ENCODE results near the gene CHCHD3. TPM values are rescaled to one million over a fixed set of nuclear protein-coding genes. Genes with fewer than 3 reads are reported as not detected.
"Not testable (repeated sequence)": the region's sequence is repeated elsewhere in the genome, so short reads cannot be mapped to it uniquely, and the experiment has no call there.

CHCHD3 gene
- total RNA-seq, 1 donor from 2014 or later = 42.6 TPM

- DNase-seq (ENCODE audit: low spot score) = no peak
Measured at GRCh38 chr7:132904209-132904608, 177.7 kb downstream of the CHCHD3 start.

GRCh38 chr7:132902294-132902693 is 179.6 kb downstream of the CHCHD3 start:
- DNase-seq (ENCODE audit: low spot score) = not testable (repeated sequence)

- no peak for DNase-seq (ENCODE audit: low spot score)
Measured at GRCh38 chr7:132901241-132901640, 180.6 kb downstream of the CHCHD3 start.

GRCh38 chr7:132899833-132900232 is 182.1 kb downstream of the CHCHD3 start:
- no peak for DNase-seq (ENCODE audit: low spot score)

- not testable (repeated sequence) for DNase-seq (ENCODE audit: low spot score)
Measured at GRCh38 chr7:132898641-132899175, 183.2 kb downstream of the CHCHD3 start.

GRCh38 chr7:132897093-132897687 is 184.7 kb downstream of the CHCHD3 start:
- DNase-seq (ENCODE audit: low spot score) = no peak

GRCh38 chr7:132895231-132895630 is 186.7 kb downstream of the CHCHD3 start:
- no peak for DNase-seq (ENCODE audit: low spot score)

- DNase-seq (ENCODE audit: low spot score) = no peak
Measured at GRCh38 chr7:132893560-132893959, 188.3 kb downstream of the CHCHD3 start.

- DNase-seq (ENCODE audit: low spot score) = not testable (repeated sequence)
Measured at GRCh38 chr7:132892744-132893143, 189.1 kb downstream of the CHCHD3 start.

GRCh38 chr7:132891554-132891953 is 190.3 kb downstream of the CHCHD3 start:
- DNase-seq (ENCODE audit: low spot score) = no peak

- no peak for DNase-seq (ENCODE audit: low spot score)
Measured at GRCh38 chr7:132882714-132883428, 199.0 kb downstream of the CHCHD3 start.

- no peak for DNase-seq (ENCODE audit: low spot score)
Measured at GRCh38 chr7:132881317-132881716, 200.6 kb downstream of the CHCHD3 start.

- DNase-seq (ENCODE audit: low spot score) = no peak
Measured at GRCh38 chr7:132879579-132879978, 202.3 kb downstream of the CHCHD3 start.

GRCh38 chr7:132878204-132878919 is 203.5 kb downstream of the CHCHD3 start:
- no peak for DNase-seq (ENCODE audit: low spot score)

GRCh38 chr7:132877573-132877972 is 204.3 kb downstream of the CHCHD3 start:
- DNase-seq (ENCODE audit: low spot score) = no peak

GRCh38 chr7:132876576-132876975 is 205.3 kb downstream of the CHCHD3 start:
- peak; percentile 20 for DNase-seq (ENCODE audit: low spot score)

GRCh38 chr7:132872034-132872433 is 209.9 kb downstream of the CHCHD3 start:
- no peak for DNase-seq (ENCODE audit: low spot score)

GRCh38 chr7:132871419-132871818 is 210.5 kb downstream of the CHCHD3 start:
- DNase-seq (ENCODE audit: low spot score) = no peak

GRCh38 chr7:132869166-132869861 is 212.6 kb downstream of the CHCHD3 start:
- DNase-seq (ENCODE audit: low spot score) = no peak

GRCh38 chr7:132866551-132866950 is 215.3 kb downstream of the CHCHD3 start:
- no peak for DNase-seq (ENCODE audit: low spot score)

GRCh38 chr7:132866144-132866531 is 215.8 kb downstream of the CHCHD3 start:
- DNase-seq (ENCODE audit: low spot score) = no peak

Measured in umbilical cord (tissue), 2 donors.